GM19240 (cell line): ENCODE results near the gene TMC6.
"Not testable (repeated sequence)": the region's sequence is repeated elsewhere in the genome, so short reads cannot be mapped to it uniquely, and the experiment has no call there.

Experiments used
- DNase-seq: peaks from one replicate; pipeline ENCODE4 v3.0.0; 2011; ENCODE audit warnings: low spot score; ENCODE audit not compliant: insufficient read length

TMC6 gene

DNA sequence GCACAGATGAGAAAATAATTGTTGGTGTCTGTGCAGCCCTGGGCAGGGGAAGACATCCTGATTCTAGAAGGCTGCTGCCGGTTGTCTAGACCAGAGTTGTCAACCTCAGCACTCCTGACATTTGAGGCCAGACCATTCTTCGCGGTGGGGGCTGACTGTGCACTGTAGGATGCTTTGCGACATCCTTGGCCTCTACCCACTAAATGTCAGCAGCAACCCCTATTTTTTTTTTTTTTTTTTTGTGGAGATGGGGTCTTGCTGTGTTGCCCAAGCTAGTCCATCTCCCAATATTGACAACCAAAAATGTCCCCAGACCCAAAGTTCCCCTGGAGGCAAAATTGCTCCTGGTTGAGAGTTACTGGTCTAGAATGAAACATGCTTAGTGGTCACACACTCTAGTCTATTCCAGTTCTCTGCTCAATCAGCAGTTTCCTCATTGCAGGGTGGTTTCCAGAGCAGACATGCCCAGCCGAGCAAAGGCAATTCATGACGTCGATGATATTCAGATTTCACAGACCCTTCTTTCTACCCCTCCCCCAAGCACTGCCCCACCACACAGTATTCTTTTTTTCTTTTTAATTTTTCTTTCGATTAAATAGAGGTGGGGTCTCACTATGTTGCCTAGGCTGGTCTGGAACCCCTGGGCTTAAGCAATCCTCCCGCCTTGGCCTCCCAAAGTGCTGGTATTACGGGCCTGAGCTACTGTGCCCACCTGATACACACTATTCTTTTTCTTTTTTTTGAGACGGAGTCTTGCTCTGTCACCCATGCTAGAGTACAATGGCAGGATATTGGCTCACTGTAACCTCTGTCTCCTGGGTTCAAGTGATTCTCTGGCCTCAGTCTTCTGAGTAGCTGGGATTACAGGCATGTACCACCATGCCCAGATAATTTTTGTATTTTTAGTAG, 26.6 kb upstream of the TMC6 start:
- no peak for DNase-seq

DNA sequence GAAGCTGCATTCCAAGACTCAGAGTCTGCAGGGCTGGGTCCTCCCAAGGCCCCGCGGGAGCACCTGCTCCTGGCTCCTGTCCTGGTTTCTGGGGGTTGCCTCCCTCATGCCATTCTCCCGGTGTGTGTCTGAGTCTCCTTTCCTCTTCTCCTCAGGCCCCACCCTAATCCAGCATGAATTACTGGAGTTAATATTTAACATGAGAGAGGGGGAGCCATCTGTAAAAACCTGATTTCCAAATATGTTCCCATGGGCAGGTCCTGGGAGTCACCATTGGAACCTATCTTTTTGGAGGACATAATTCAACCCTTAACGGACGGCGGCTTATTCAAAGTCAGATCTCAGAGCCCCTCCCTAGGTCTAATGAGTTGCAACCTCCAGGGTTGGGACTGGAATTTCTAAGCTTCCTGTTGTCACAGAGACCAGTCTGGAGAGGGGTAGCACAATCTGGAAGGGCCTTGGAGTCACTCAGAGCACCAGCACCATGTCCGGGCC, 23.0 kb upstream of the TMC6 start:
- no peak for DNase-seq

DNA sequence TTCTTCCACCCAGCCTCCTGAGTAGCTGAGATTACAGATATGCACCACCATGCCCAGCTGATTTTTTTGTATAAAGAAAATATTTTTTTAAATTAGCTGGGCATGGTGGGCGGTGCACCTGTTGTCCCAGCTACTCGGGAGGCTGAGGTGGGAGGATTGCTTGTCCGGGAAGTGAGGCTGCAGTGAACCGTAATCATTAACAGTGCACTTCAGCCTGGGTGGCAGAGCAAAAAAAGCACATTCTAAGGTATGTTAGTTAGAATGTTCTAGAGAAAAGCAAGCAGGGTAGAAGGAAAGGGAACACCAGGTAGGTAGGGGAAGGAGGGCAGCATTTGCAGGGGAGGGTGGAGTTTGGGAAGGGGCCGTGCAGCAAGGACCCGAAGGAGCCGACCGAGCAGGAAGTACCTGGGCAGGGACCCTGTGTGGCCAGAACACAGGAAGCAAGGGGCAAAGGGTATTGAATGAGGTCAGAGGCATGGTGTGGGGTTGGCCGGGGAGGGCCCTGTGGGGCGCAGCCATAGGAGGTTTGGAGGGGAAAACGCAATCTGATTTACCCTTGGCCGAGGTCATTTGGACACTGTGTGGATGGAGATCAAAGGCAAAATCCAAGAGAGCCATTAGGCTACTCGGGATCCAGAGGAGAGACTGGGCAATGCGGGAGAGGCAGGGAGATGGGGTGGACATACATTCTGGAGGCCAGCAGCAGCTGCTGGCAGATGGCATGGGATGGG, 19.9 kb upstream of the TMC6 start:
- DNase-seq = no peak

DNA sequence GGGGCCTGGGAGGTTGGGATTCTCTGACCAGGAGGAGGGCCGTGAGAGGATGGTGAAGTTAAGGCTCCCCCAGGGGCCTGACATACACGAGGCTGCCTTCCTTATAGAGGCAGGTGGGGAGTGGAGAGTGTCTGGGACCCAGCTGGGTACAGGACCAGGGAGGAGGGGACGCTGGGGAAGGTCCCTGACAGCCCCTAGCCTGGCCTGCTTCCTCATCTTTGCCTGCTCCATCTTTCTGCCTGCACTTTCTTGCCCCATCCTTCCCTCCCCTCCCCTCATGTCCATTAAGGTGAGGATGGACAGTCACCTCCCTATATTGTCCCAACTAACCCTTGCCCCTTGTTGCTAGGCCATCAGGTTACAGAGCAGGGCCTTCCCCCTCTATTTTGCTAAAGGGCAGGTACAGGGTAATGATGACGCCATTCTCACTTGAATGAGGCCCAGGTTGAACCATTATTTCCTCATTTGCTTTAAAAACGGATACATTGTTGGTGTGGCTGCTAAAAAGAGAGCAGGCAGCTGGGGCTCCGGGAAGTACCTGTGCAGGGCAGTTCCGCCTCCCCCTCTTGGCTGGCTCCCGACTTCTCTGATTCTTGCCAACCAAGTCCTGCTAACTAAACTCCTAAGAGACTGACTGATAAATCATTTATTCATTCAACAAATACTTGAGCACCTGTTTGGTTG, 18.9 kb upstream of the TMC6 start:
- no peak for DNase-seq

DNA sequence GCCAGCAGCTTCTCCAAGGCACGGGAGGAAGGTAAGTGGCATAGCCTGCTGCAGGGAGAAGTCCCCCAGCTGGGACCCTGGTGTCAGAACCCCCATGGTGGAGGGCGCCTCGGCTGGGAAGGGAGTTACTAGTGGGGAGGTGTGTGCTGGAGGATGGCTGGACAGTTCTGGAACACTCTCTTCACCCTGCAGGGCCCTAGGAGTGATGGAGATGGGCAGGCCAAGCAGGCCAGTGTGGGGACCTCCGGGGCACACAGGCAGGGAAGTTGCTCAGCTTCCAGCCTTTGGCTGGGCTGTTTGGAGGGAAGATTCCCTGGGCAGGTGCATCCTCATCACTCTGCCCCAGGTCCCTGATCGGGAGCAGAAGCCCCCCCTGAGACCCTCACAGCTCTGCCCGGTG, 18.3 kb upstream of the TMC6 start:
- DNase-seq = no peak

DNA sequence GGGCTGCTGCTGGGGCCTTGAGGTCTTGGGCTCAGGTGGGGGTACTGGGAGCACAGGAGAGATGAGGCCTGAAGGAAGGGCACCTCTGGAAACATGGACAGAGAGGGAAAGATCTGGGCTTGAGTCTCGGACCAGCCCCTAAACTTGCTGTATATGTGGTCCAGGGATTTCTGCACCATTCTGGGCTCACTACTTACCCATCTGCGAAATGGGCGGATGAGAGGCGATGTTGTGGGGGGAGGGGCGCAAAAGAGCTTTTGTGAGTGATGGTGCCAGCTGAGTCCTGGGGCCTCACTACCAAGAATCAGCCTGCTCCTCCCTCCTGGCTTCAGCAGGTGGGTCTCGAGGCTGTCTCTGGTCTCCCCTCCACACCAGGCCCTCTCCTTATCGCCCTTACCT, 17.9 kb upstream of the TMC6 start:
- no peak for DNase-seq

DNA sequence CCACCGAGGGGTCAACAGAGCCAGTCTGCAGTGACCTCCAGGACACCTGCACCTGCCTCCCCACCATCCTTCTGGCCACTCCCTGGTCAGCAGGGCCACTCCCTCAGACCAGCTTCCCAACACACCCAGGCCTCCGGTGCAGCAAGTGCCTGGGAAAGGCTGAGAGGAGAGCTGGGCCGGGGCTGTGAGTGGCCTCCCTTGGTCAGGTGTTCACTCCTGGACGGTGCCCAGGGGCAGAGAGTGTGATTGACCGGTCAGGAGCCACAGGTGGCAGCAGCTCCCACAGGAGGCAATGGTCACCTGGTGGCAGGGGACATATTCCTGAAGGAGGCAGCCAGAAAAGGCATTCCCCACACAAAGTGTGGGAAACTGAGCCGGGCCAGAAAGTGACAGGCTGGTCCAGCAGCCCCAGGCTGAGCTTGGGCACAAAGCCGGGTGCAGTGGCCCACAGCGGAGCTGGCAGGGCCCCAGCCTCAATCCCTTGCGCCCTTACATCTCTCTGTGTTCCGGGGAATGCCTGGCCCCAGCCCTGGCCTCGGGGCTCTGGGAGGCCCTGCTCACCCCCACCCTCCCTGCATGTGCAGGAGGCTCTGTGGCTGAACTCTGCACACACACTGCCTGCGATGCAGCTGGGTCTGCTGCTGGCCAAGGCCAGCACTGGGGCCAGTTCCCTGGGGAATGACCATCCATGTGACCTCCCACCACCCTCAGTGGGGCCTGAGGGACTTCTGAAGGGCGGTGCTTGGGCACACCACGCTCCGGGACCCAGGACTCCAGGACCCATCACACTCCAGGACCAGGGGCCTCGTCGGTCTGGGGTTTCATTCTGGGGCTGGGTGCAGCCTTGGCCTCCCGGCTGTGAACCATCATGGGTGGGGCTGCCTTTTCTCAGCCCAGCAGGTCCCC, 16.4 kb upstream of the TMC6 start:
- DNase-seq = no peak

DNA sequence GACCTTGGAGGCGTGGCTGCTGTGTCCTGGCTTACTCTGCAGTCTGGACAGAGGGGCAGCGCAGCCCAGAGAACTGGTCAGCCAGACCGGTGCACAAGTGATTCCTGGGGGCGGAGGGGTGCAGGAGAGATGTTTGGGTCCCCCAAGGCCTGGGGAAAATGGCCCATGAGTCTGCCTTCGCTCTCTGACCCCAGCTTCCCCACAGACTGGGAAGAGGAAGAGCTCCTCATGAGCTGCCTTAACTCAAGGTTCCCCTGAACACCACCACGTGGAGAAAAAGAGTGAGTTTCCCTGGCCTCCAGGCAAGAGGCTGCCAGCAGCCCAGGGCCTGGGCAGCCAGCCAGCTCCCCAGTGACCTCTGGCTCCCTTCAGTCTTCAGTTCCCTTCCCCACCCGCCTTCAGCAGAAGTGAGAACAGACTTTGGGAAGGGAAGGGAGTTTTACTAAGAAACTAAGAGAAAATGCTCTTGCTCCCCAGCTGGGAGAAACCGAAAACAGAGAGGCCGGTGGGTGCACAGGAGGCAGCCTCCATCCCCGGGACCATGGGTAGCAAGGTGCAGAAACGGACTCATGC, 15.7 kb upstream of the TMC6 start:
- no peak for DNase-seq

DNA sequence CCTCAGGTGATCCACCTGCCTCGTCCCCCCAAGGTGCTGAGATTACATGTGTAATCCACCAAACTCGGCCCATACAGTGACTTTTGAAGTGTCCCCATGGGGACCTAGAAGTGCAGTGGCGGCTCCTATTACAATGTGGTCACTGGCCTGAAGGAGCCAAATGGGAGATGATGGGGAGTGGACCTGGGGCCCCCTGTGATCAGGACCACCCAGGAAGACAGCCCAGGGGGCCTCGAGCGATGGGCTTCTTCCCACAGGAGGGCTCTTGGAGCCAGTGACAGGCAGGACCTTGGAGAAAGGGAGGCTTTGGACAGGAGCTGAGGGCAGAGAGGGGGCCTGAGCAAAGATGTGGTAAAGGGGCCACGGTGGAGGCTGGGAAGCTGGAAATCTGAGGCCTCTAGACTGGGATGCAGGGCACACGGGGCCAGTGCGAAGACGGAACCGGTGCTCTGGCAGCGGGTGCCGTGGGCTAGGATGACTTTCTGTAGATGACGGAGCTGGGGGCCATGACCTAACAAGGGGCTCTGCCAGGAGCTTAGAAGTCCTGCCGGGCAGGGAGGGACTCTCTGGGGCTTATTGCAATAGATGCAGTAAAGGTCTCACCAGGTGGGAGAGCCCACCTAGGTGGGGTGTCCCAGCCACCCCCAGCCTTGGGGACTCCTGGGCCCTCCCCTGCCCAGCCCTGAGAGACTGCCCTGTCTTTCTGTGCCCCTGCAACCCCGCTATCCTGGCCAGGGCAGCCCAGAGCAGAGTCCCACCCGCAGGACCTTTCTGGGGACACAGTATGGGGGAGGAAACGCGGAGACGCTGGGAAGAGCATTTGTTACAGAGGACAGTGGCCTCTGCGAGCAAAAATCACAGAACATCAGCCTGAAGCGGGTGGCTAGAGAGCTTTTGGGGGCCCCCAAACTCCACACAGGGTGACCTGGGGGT, 14.9 kb upstream of the TMC6 start:
- DNase-seq = no peak

DNA sequence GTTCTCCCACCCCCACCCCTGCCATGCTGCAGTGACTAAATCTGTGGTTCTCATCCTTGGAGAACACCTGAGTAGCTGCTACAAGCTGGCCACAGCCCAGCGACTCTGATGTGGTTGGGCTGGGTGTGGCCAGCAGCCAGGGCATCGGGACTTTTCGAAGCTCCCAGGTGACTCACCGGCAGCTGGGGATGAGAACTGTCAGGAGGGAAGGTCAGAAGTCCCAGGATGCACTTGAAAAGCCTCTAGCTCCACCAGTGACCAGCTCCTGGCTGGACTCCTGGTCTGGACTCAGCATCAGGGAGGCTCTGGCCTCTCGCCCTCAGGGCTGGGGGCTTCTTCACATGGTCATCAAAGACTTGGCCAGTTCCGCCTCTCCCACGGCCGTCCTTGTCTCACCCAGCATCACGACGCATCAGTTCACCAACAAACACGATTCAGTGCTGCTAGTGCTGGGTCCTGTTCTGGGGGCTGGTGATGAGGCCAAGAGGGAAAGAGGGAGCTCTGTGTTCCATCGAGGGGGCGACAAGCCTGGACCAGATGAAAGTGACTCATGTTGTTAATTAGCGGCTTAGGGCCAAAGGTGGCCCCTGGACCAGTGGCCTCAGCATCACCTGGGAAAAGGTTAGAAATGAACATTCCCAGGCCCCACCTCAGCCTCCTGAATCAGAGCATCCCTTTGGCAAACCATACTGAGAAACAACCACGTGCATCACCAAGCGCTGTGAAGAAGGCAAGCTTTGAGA, 13.7 kb upstream of the TMC6 start:
- DNase-seq = no peak

DNA sequence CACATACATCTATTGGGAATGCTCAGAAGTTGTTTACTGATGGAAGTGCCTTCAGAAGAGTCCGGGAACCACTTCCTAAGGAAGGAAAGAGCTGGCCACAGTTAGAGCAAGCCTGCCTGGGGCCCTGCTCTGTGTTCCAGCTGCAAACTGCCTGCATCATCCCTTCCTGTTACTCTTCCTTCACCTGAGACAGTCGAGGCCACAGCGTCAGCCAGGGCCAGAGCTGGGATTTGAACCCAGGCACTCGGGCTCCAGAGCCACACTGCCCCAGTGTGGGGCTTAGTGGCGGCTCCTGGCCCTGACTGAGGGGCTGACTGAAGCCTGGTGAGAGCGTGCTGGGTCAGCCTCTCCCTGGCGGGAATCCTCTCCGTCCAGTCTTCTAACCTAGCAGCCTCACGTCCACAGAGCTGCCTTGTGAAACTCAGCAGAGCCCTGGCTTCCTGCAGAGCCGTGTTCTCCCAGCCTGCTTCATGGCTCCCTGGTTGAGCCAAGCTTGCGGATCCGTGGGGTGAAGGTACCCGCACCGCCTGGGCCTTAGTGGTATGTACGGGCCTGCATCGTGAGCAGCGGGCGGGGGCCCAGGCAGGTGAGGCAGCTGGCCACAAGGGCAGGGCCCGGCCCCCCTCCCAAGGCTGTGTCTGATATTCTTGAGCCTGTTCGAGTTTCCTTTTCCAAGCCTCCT, 13.0 kb upstream of the TMC6 start:
- no peak for DNase-seq

DNA sequence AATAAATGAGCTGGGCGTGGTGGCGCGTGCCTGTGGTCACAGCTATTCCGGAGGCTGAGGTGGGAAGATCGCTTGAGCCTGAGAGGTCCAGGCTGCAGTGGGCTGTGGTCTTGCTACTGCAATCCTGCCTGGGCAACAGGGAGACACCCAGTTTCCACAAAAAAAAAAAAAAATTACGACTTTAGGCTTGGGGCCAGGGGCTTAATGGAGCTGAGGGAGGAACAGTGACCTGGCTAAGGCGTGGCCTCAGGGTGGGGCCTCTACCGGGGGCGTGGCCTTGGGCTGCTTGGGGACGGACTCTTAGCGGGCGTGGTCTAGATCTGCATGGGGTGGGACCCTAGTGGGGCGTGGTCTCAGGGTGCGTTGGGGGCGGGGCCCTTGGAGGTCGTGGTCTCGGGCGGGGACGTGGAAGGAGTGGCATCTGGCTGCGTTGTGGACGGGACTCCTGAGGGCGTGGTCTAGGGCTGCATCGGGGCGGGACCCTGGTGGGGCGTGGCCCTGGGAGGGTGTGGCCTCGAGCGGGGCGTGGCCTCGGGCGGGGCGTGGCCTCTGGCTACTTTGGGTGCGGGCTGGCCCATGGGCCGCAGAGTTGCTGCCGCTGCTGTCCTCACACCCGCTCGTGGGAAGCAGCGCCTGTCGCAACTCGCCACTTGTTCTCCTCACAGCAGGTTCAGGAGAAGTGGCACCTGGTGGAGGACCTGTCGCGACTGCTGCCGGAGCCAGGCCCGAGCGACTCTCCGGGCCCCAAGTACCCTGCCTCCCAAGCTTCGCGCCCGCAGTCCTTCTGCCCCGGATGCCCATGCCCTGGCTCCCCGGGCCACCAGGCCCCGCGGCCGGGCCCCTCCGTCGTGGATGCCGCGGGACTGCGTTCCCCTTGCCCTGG, 11.9 kb upstream of the TMC6 start:
- DNase-seq = peak; percentile 65

DNA sequence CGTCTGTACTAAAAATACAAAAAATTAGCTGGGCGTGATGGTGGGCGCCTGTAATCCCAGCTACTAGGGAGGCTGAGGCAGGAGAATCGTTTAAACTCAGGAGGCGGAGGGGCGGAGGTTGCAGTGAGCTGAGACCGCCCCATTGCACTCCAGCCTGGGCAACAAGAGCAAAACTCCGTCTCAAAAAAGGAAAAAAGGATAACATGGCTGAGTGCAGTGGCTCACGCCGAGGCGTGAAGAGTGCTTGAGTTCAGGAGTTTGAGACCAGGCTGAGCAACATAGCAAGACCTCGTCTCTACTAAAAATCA, 11.3 kb upstream of the TMC6 start:
- not testable (repeated sequence) for DNase-seq

DNA sequence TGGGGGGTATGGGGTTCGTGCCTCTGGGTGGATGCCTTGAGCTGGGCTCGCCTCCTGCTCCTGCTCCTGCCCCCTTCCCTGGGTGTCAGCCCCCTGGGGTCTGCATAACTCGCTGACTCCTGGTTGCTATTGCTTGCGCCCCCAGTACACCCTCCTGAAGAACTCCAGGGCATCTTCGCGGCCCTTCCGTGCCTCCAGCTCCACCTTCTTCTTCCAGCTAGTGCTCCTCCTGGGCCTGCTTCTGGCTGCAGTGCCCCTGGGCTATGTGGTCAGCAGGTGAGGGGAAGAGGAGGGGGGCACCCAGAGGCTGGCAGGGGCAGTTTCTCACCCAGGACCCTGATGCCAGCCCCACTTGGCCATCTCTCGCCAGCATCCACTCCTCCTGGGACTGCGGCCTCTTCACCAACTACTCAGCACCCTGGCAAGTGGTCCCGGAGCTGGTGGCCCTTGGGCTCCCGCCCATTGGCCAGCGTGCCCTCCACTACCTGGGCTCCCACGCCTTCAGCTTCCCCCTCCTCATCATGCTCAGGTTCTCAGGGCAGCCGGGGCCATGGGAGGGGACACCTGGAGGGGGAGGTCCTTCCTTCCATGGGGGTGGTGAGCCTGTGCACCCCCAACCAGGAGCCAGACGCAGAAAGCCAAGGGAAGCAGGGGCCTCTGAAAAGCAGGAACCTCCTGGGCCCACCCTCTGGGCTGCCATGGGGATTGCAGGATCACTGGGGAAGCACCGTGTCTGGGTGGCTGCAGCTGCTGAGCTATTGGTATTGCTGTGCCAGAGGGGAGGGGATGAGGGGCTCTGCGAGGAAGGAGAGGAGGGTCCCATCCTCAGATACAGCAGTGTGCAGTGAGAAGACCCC, 9.9 kb upstream of the TMC6 start:
- DNase-seq = no peak

DNA sequence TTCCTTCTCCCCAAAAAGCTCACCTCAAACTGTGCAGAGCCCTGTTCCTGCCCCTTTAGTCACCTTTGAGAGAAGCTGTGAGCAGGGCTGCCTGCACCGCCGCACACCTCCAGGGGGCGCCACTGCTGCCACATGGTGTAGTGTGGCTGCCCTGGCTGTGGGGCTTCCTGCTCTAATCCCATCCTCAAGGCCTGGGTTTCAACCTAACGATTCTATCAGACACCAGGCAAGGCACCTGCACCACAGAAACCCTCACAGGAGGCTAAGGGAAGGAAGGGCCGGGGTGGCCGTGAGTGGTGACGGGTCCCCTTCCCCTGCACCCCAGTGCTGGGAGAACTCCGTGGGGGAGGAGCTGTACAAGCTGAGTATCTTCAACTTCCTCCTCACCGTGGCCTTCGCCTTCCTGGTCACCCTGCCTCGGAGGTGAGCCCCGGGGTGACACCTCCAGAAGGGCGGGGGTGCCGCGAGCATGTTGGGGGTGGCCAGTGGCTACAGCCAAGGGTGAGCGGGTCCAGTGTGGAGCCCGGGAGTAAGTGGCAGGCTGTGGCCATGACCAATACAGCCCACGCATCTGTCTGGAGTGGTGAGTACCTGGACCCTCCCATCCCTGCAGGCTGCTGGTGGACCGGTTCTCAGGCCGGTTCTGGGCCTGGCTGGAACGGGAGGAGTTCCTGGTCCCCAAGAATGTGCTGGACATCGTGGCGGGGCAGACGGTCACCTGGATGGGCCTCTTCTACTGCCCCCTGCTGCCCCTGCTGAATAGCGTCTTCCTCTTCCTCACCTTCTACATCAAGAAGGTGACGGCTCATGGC, 9.0 kb upstream of the TMC6 start:
- DNase-seq = no peak
